Ishikawa (cell line): ENCODE data around the gene GPRC5D.

ENCODE experiments used
- CEBPB ChIP-seq: IDR thresholded peaks from 2 replicates; pipeline ENCODE4 v1.6.1; 2012
- EGR1 ChIP-seq: IDR thresholded peaks from 2 replicates; pipeline ENCODE4 v1.6.1; 2012
- EP300 ChIP-seq: IDR thresholded peaks from 2 replicates; pipeline ENCODE4 v1.6.1; 2012; ENCODE audit warnings: borderline replicate concordance
- FOXM1 ChIP-seq: IDR thresholded peaks from 2 replicates; pipeline ENCODE4 v1.6.1; 2012; ENCODE audit warnings: low read depth, borderline replicate concordance
- RAD21 ChIP-seq: IDR thresholded peaks from 2 replicates; pipeline ENCODE4 v1.6.1; 2012; ENCODE audit warnings: low read depth
- TAF1 ChIP-seq: IDR thresholded peaks from 2 replicates; pipeline ENCODE4 v1.6.1; 2012; ENCODE audit warnings: low read depth, mild to moderate bottlenecking
- YY1 ChIP-seq: IDR thresholded peaks from 2 replicates; pipeline ENCODE4 v1.6.1; 2012; ENCODE audit warnings: low read depth
- ZBTB7A ChIP-seq: IDR thresholded peaks from 2 replicates; pipeline ENCODE4 v1.6.1; 2012; ENCODE audit warnings: low read depth
- TF ChIP-seq, protein P1 (sequence below): IDR thresholded peaks from 2 replicates; pipeline ENCODE4 v1.6.1; 2012

DNA sequence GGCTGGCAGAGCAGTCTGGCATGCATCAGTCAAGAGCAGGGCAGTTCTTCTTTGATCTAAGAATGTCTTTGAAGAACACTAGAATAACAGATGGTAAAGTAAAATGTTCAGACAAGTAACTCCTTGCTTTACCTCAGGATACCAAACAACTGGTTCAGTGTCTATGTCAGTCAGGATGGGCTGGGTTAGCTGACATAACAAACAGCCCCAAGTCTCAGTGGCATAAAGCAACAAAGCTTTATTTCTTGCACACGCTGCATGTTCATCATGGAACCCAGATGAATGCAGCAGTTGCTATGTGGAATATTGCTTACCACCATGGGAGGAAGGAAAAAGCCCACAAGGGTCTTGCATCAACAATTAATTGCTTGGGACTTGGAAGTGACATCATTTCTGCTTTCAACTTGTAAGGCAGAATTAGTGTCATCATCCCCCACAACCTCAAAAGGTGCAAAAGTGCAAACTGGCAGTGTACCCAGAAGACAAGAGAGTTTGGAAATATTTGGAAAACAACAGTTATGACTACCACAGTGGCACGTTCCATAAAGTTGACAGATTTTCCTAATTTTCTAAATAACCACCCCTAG is 21.2 kb downstream of the GPRC5D start:
- TF ChIP-seq RAD21 (no peak), FOXM1 (no peak), EP300 (no peak), CEBPB (no peak), YY1 (no peak), EGR1 (no peak), ZBTB7A (no peak), TAF1 (no peak)
- TF ChIP-seq, protein P1, sequence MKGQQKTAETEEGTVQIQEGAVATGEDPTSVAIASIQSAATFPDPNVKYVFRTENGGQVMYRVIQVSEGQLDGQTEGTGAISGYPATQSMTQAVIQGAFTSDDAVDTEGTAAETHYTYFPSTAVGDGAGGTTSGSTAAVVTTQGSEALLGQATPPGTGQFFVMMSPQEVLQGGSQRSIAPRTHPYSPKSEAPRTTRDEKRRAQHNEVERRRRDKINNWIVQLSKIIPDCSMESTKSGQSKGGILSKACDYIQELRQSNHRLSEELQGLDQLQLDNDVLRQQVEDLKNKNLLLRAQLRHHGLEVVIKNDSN = no peak
